Thoracic aorta (tissue), 2 donors: ENCODE measurements around the gene SLC2A2. TPM values are rescaled to one million over a fixed set of nuclear protein-coding genes. Genes with fewer than 3 reads are reported as not detected.
"Not testable (repeated sequence)": the region's sequence is repeated elsewhere in the genome, so short reads cannot be mapped to it uniquely, and the experiment has no call there.

Experiments used
- ATAC-seq: fragments of 150-250 bp; one replicate; pipeline ENCODE4 v1.8.0; 2017; ENCODE audit warnings: low read depth; ENCODE audit not compliant: insufficient number of reproducible peaks, low FRiP score
- DNase-seq: peaks from one replicate; pipeline ENCODE4 v3.0.0-alpha.2; 2020; ENCODE audit warnings: low spot score
- H3K27ac ChIP-seq, 2 donors: fragments of 200-600 bp; sonication (generic); 1 replicate in 1 of 2; 2 replicates in 1 of 2; pipeline ENCODE4 v1.5.1; 2016; ENCODE audit warnings: mild to moderate bottlenecking in 2 of 2, moderate library complexity in 2 of 2
- H3K27me3 ChIP-seq: fragments of 200-600 bp; sonication (generic); replicated peaks from 2 replicates; pipeline ENCODE4 v1.6.0; 2016; ENCODE audit warnings: mild to moderate bottlenecking; ENCODE audit not compliant: insufficient read depth
- H3K36me3 ChIP-seq: fragments of 200-600 bp; sonication (generic); one replicate; pipeline ENCODE4 v1.5.1; 2016
- H3K4me1 ChIP-seq, 2 donors: fragments of 200-600 bp; sonication (generic); 1 replicate in 1 of 2; 2 replicates in 1 of 2; pipeline versions ENCODE4 v1.5.1 to v1.6.0; 2016; ENCODE audit warnings: low read depth in 2 of 2, mild to moderate bottlenecking in 1 of 2; ENCODE audit not compliant: control insufficient read depth in 1 of 2
- H3K4me3 ChIP-seq: fragments of 200-600 bp; sonication (generic); 2 replicates; pipeline ENCODE4 v1.5.1; 2016; ENCODE audit warnings: mild to moderate bottlenecking
- H3K9me3 ChIP-seq: fragments of 200-600 bp; sonication (generic); 2 replicates; pipeline ENCODE4 v1.5.1; 2016
- total RNA-seq, 2 donors: library from RNA; depleted of rRNA; stranded (reverse); fragments of >200 nt; gene quantifications; one replicate each; pipeline versions ENCODE4 v1.1.0 to v1.2.3, GENCODE V29; 2016
- TF ChIP-seq, protein P1 (sequence below): fragments of 200-600 bp; sonication (generic); IDR thresholded peaks from one replicate; pipeline ENCODE4 v1.5.1; 2019; ENCODE audit warnings: antibody characterized with exemption

Gene SLC2A2
- total RNA-seq, 2 donors from 2014 or later, result not detected

DNA sequence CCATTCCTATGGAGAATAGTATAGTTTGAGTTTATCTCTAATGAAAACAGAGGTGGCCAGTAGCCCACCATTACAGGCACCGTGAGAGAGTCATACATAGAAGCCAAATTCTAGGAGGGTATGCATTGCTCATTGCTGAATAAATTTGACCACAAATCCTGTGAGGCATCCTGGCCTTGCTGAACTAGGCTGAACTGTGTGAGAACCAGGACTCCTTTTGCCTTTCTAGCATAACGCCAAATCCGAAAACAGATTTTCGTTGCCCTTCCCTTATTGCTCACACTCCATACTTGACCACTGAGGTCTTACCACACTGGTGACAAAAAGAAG is 50.4 kb downstream of the SLC2A2 start:
- no peaks in the 10 kb centered on the region for H3K27me3 ChIP-seq
- no peak overlapping the region for H3K4me3 ChIP-seq
- TF ChIP-seq, protein P1, sequence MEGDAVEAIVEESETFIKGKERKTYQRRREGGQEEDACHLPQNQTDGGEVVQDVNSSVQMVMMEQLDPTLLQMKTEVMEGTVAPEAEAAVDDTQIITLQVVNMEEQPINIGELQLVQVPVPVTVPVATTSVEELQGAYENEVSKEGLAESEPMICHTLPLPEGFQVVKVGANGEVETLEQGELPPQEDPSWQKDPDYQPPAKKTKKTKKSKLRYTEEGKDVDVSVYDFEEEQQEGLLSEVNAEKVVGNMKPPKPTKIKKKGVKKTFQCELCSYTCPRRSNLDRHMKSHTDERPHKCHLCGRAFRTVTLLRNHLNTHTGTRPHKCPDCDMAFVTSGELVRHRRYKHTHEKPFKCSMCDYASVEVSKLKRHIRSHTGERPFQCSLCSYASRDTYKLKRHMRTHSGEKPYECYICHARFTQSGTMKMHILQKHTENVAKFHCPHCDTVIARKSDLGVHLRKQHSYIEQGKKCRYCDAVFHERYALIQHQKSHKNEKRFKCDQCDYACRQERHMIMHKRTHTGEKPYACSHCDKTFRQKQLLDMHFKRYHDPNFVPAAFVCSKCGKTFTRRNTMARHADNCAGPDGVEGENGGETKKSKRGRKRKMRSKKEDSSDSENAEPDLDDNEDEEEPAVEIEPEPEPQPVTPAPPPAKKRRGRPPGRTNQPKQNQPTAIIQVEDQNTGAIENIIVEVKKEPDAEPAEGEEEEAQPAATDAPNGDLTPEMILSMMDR, result no peak
- DNase-seq (no peak), ATAC-seq (no peak)
- H3K4me1 ChIP-seq, result no peaks in the 10 kb centered on the region
- no peaks in the 10 kb centered on the region for H3K9me3 ChIP-seq
- no peak overlapping the region for H3K27ac ChIP-seq
- no peaks in the 10 kb centered on the region for H3K36me3 ChIP-seq

DNA sequence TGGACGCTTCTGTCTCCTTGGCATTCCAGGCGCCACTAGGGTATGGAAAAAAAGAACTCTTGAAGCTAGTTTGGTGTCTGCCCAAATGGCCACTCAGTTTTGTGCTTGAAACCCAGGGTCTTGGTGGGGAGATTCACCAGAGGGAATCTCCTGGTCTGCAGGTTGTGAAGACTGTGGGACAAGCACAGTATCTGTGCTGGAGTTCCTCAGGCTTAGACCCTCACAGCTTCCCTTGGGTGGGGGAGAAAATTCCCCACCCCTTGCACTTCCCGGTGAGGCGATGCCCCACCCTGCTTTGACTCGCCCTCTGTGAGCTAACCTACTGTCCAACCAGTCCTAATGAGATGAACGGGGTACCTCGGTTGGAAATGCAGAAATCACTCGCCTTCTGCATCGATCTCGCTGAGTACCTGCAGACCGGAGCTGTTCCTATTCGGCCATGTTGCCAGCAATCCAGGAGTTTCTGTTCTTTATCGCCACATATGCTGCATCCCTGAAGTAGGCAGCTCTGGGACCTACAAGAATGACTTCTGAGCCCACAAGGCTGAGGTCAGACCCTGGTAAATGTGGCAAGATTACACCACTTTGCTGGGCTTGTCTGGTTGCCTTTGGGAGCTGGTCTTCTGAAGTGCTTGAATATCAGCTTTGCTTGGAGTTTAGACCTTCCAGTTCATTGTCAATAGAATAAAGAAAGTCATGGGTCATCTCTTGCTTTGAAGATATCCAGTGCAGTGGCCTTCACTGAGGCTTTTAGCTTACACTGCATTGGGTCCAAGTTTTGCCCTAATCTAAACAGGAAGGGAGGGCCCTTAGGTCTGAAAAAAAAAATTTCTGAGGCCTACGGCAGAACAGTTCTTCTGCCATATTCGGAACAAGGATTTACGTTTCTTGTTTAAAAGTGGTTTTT is 51.0 kb downstream of the SLC2A2 start:
- H3K27ac ChIP-seq, result no peak overlapping the region
- DNase-seq, result no peak

DNA sequence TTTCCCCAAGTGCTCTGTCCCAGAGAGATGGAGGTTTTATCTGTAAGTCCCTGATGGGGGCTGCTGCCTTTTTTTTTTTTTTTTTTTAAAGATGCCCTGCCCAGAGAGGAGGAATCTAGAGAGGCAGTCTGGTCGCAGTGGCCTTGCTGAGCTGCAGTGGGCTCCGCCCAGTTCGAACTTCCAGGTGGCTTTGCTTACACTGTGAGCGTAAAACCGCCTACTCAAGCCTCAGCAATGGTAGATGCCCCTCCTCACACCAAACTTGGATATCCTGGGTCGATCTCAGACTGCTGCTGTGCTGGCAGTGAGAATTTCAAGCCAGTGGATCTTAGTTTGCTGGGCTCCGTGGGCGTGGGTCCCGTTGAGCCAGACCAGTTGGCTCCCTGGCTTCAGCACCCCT is 51.6 kb downstream of the SLC2A2 start:
- ATAC-seq, result no peak
- no peak for DNase-seq
- H3K9me3 ChIP-seq, result no peaks in the 10 kb centered on the region
- no peaks in the 10 kb centered on the region for H3K36me3 ChIP-seq
- H3K4me1 ChIP-seq, result no peaks in the 10 kb centered on the region
- no peaks in the 10 kb centered on the region for H3K27me3 ChIP-seq
- TF ChIP-seq, protein P1, result no peak
- H3K27ac ChIP-seq, result no peak overlapping the region
- no peak overlapping the region for H3K4me3 ChIP-seq

More for the DNA sequence above, 51.0 kb downstream of the SLC2A2 start:
- no peaks in the 10 kb centered on the region for H3K27me3 ChIP-seq
- ATAC-seq, result no peak
- no peaks in the 10 kb centered on the region for H3K36me3 ChIP-seq
- no peaks in the 10 kb centered on the region for H3K4me1 ChIP-seq
- H3K4me3 ChIP-seq, result no peak overlapping the region
- TF ChIP-seq, protein P1, result no peak
- H3K9me3 ChIP-seq, result no peaks in the 10 kb centered on the region

DNA sequence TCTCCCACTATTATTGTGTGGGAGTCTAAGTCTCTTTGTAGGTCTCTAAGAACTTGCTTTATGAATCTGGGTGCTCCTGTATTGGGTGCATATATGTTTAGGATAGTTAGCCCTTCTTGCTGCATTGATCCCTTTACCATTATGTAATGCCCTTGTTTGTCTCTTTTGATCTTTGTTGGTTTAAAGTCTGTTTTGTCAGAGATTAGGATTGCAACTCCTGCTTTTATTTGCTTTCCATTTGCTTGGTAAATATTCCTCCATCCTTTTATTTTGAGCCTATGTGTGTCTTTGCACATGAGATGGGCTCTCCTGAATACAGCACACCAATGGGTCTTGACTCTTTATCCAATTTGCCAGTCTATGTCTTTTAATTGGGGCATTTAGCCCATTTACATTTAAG is 53.6 kb downstream of the SLC2A2 start:
- DNase-seq, H3K4me1 ChIP-seq, H3K27me3 ChIP-seq, H3K4me3 ChIP-seq, ATAC-seq, H3K27ac ChIP-seq, H3K9me3 ChIP-seq, H3K36me3 ChIP-seq: not testable (repeated sequence)

DNA sequence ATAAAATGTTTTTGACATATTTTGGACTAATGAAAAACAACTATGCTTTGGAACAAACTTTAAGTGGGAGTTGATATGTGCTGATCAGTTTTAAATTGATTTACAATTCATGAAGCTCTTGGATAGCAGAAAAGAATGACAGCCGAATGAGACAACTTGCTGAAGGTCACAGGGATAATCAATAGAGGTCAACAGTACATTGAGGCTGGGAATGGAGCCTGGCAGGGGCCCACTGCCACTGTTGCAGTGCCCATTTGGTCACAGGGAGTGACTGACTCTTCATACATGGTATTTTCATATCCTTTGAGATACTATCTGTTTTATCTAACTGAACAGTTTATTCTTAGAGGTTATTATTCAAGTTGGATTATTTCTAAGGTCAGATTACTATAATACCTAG is 59.4 kb downstream of the SLC2A2 start:
- TF ChIP-seq, protein P1, result no peak
- DNase-seq (no peak), ATAC-seq (no peak)
- no peaks in the 10 kb centered on the region for H3K36me3 ChIP-seq
- no peaks in the 10 kb centered on the region for H3K27me3 ChIP-seq
- H3K4me3 ChIP-seq, result no peak overlapping the region
- no peaks in the 10 kb centered on the region for H3K4me1 ChIP-seq
- no peak overlapping the region for H3K27ac ChIP-seq
- no peaks in the 10 kb centered on the region for H3K9me3 ChIP-seq

DNA sequence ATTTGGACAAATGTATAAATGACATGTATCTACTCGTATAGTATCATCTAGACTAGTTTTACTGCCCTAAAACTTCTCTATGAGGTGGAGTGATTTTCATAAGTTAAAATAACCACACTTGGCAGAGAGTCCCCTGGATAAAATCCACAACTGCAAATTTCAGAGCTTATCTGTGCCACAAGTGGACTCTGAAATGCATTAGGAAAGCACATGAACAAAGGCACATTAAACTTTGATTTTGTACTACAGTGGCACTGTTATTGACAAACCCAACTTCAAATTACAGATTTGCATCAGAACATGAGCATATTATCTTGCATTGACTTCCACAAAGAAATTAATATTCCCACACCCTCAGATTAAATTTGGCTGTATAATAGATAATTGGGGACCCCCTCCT is 60.0 kb downstream of the SLC2A2 start:
- DNase-seq (no peak), ATAC-seq (no peak)
- Histone ChIP-seq H3K4me1 (no peaks in the 10 kb centered on the region), H3K36me3 (no peaks in the 10 kb centered on the region), H3K9me3 (no peaks in the 10 kb centered on the region), H3K27me3 (no peaks in the 10 kb centered on the region), H3K27ac (no peak overlapping the region), H3K4me3 (no peak overlapping the region)
- TF ChIP-seq, protein P1, result no peak
